Measurements from ENCODE around the gene NR1I2.

NR1I2 gene

GRCh38 chr3:119825820-119826219, 43.9 kb downstream of the NR1I2 start:
- no peak for DNase-seq

GRCh38 chr3:119826711-119827608, 45.1 kb downstream of the NR1I2 start:
- DNase-seq: no peak

GRCh38 chr3:119829420-119829819, 47.5 kb downstream of the NR1I2 start:
- no peak for DNase-seq

GRCh38 chr3:119831022-119831421, 49.1 kb downstream of the NR1I2 start:
- no peak for DNase-seq

GRCh38 chr3:119831941-119832371, 50.1 kb downstream of the NR1I2 start:
- no peak for DNase-seq

- no peak for DNase-seq
Measured at GRCh38 chr3:119834754-119835370, 53.0 kb downstream of the NR1I2 start.

- DNase-seq: no peak
Measured at GRCh38 chr3:119835556-119835955, 53.7 kb downstream of the NR1I2 start.

GRCh38 chr3:119841808-119842471, 60.0 kb downstream of the NR1I2 start:
- DNase-seq: no peak

GRCh38 chr3:119849126-119849525, 67.2 kb downstream of the NR1I2 start:
- DNase-seq: no peak

GRCh38 chr3:119856695-119857094, 74.8 kb downstream of the NR1I2 start:
- no peak for DNase-seq

- DNase-seq: no peak
Measured at GRCh38 chr3:119858957-119859356, 77.1 kb downstream of the NR1I2 start.

- no peak for DNase-seq
Measured at GRCh38 chr3:119859728-119860127, 77.8 kb downstream of the NR1I2 start.

- no peak for DNase-seq
Measured at GRCh38 chr3:119861681-119862080, 79.8 kb downstream of the NR1I2 start.

GRCh38 chr3:119862616-119863015, 80.7 kb downstream of the NR1I2 start:
- no peak for DNase-seq

GRCh38 chr3:119864476-119864875, 82.6 kb downstream of the NR1I2 start:
- DNase-seq: no peak

All from stimulated activated CD4-positive, alpha-beta T cell treated with anti-CD3 and anti-CD28 coated beads, Interleukin-4, amount 100 ng/mL, for 24 hours (primary cell).